Neural cell (in vitro differentiated cells): Measurements from ENCODE around the gene PLEKHA7. TPM values are rescaled to one million over a fixed set of nuclear protein-coding genes. Genes with fewer than 3 reads are reported as not detected.

ENCODE experiments used
- H2AFZ ChIP-seq: fragments of 200-600, 300-800 bp; sonication (generic), shearing (Covaris generic); 2 replicates; pipeline ENCODE4 v1.6.0; 2014; ENCODE audit warnings: low read depth, mild to moderate bottlenecking, antibody characterized with exemption, low read length, moderate library complexity
- H3F3A ChIP-seq: fragments of 200-600 bp; shearing (Covaris generic); 2 replicates; pipeline ENCODE4 v1.6.1; 2016; ENCODE audit warnings: mild to moderate bottlenecking, moderate library complexity, mixed read lengths, antibody characterized with exemption, low read length; ENCODE audit not compliant: insufficient read depth, poor library complexity, severe bottlenecking
- H3K27ac ChIP-seq: fragments of 200-600, 300-800 bp; sonication (generic), shearing (Covaris generic); 2 replicates; pipeline ENCODE4 v1.5.1; 2014; ENCODE audit warnings: mild to moderate bottlenecking, low read length, moderate library complexity
- H3K27me3 ChIP-seq: fragments of 300-800, 200-600 bp; sonication (generic), shearing (Covaris generic); 2 replicates; pipeline ENCODE4 v1.6.0; 2014; ENCODE audit warnings: mild to moderate bottlenecking, low read depth, low read length, moderate library complexity; ENCODE audit not compliant: insufficient read depth
- H3K36me3 ChIP-seq: fragments of 300-800, 200-600 bp; sonication (generic), shearing (Covaris generic); 2 replicates; pipeline ENCODE4 v1.5.1; 2014; ENCODE audit warnings: mild to moderate bottlenecking, antibody characterized with exemption, low read length, moderate library complexity; ENCODE audit not compliant: insufficient read depth
- H3K4me2 ChIP-seq: fragments of 300-800, 200-600 bp; sonication (generic), shearing (Covaris generic); 2 replicates; pipeline ENCODE4 v1.6.0; 2014; ENCODE audit warnings: mild to moderate bottlenecking, low read length
- H3K4me3 ChIP-seq: fragments of 300-800, 200-600 bp; sonication (generic), shearing (Covaris generic); 2 replicates; pipeline ENCODE4 v1.5.1; 2014; ENCODE audit warnings: mild to moderate bottlenecking, low read length, moderate library complexity
- H3K79me2 ChIP-seq: fragments of 200-600 bp; shearing (Covaris generic); replicated peaks from 2 replicates; pipeline ENCODE4 v1.6.0; 2014; ENCODE audit warnings: mild to moderate bottlenecking, low read length, moderate library complexity; ENCODE audit not compliant: insufficient read depth
- H3K9ac ChIP-seq: fragments of 300-800, 200-600 bp; sonication (generic), shearing (Covaris generic); 2 replicates; pipeline ENCODE4 v1.6.1; 2016; ENCODE audit warnings: mild to moderate bottlenecking, low read length, mixed read lengths
- H3K9me2 ChIP-seq: fragments of 200-600 bp; shearing (Covaris generic); 2 replicates; pipeline ENCODE4 v1.6.1; 2016; ENCODE audit warnings: mild to moderate bottlenecking, low read length, mixed read lengths; ENCODE audit not compliant: insufficient read depth
- H3K9me3 ChIP-seq: fragments of 200-600, 300-800 bp; sonication (generic), shearing (Covaris generic); 2 replicates; pipeline ENCODE4 v1.6.1; 2016; ENCODE audit warnings: mild to moderate bottlenecking, mixed run types, low read length, moderate library complexity, mixed read lengths
- H4K20me1 ChIP-seq: fragments of 200-600 bp; shearing (Covaris generic); 2 replicates; pipeline ENCODE4 v1.6.1; 2016; ENCODE audit warnings: mild to moderate bottlenecking, mixed run types; ENCODE audit not compliant: insufficient read depth
- CTCF ChIP-seq: fragments of 450-650 bp; IDR thresholded peaks from 2 replicates; pipeline ENCODE4 v1.5.1; 2014; ENCODE audit warnings: antibody characterized with exemption, mild to moderate bottlenecking, moderate library complexity; ENCODE audit not compliant: poor library complexity, severe bottlenecking
- EP300 ChIP-seq: fragments of 450-650 bp; conservative IDR thresholded peaks from 2 replicates; pipeline ENCODE4 v1.6.1; 2014; ENCODE audit warnings: antibody characterized with exemption, mild to moderate bottlenecking, moderate library complexity; ENCODE audit not compliant: poor library complexity, severe bottlenecking
- MXI1 ChIP-seq: fragments of 450-650 bp; conservative IDR thresholded peaks from 2 replicates; pipeline ENCODE4 v1.6.1; 2014; ENCODE audit warnings: antibody characterized with exemption, mild to moderate bottlenecking; ENCODE audit not compliant: poor library complexity, severe bottlenecking
- POLR2AphosphoS5 ChIP-seq: IDR thresholded peaks from 2 replicates; pipeline ENCODE4 v1.6.1; 2012
- RAD21 ChIP-seq: fragments of 450-650 bp; conservative IDR thresholded peaks from 2 replicates; pipeline ENCODE4 v1.6.1; 2014; ENCODE audit warnings: antibody characterized with exemption, mild to moderate bottlenecking, moderate library complexity
- REST ChIP-seq: IDR thresholded peaks from 2 replicates; pipeline ENCODE4 v1.6.1; 2012; ENCODE audit warnings: borderline replicate concordance
- SMC3 ChIP-seq: fragments of 450-650 bp; conservative IDR thresholded peaks from 2 replicates; pipeline ENCODE4 v1.6.1; 2014; ENCODE audit warnings: antibody characterized with exemption, mild to moderate bottlenecking, moderate library complexity; ENCODE audit not compliant: poor library complexity
- polyA plus RNA-seq: library from polyadenylated mRNA; depleted of rRNA; stranded (reverse); fragments of >200 nt; gene quantifications from 2 replicates; pipeline ENCODE4 v1.2.3, GENCODE V29; 2014

Gene PLEKHA7
- polyA plus RNA-seq, 1 donor from 2014 or later: 45.7 TPM

- no peak for TF ChIP-seq MXI1
- TF ChIP-seq EP300: no peak
- TF ChIP-seq RAD21: no peak
- TF ChIP-seq REST: no peak
- Histone ChIP-seq H3K4me2 (no peak overlapping the region), H3K27me3 (no peaks in the 10 kb centered on the region)
Observed at GRCh38 chr11:16992846-16993245, 21.4 kb downstream of the PLEKHA7 start.

GRCh38 chr11:16989554-16989953, 24.7 kb downstream of the PLEKHA7 start:
- TF ChIP-seq RAD21: no peak
- no peak for TF ChIP-seq SMC3
- TF ChIP-seq CTCF: no peak
- TF ChIP-seq REST: no peak
- TF ChIP-seq POLR2AphosphoS5: no peak
- H3K79me2 ChIP-seq: no peaks in the 10 kb centered on the region
- H3K36me3 ChIP-seq: no peaks in the 10 kb centered on the region

More at GRCh38 chr11:16992846-16993245, 21.4 kb downstream of the PLEKHA7 start:
- no peaks in the 10 kb centered on the region for H4K20me1 ChIP-seq
- no peak overlapping the region for H3K4me3 ChIP-seq
- H3K9me3 ChIP-seq: no peaks in the 10 kb centered on the region
- no peaks in the 10 kb centered on the region for H3K36me3 ChIP-seq
- H3K9me2 ChIP-seq: no peaks in the 10 kb centered on the region
- no peak overlapping the region for H3K27ac ChIP-seq
- H3F3A ChIP-seq: peaks cover 6% of the 10 kb centered on the region
- no peaks in the 10 kb centered on the region for H3K79me2 ChIP-seq
- H3K9ac ChIP-seq: no peak overlapping the region
- H2AFZ ChIP-seq: no peak overlapping the region

More at GRCh38 chr11:16989554-16989953, 24.7 kb downstream of the PLEKHA7 start:
- Histone ChIP-seq H3K9me3 (no peaks in the 10 kb centered on the region), H3K4me2 (no peak overlapping the region), H2AFZ (no peak overlapping the region), H3K9me2 (no peaks in the 10 kb centered on the region), H3K27ac (no peak overlapping the region), H4K20me1 (no peaks in the 10 kb centered on the region), H3K9ac (no peak overlapping the region), H3F3A (no peaks in the 10 kb centered on the region), H3K4me3 (no peak overlapping the region), H3K27me3 (no peaks in the 10 kb centered on the region)
